SU-DHL-6 (cell line): ENCODE measurements around the gene ADRA2A.

Source experiments
- EZH2phosphoT487 ChIP-seq: fragments of 200-600 bp; sonication (generic), shearing (Covaris generic); conservative IDR thresholded peaks from 2 replicates; pipeline ENCODE4 v1.6.1; 2018; ENCODE audit warnings: mild to moderate bottlenecking, antibody characterized with exemption, low read length, moderate library complexity, mixed read lengths
- TF ChIP-seq, protein P1 (sequence below): fragments of 200-600 bp; sonication (generic); IDR thresholded peaks from one replicate; pipeline ENCODE4 v1.5.1; 2017; ENCODE audit warnings: antibody characterized with exemption, mild to moderate bottlenecking, low read length, moderate library complexity; ENCODE audit not compliant: insufficient read depth, poor library complexity, severe bottlenecking

DNA sequence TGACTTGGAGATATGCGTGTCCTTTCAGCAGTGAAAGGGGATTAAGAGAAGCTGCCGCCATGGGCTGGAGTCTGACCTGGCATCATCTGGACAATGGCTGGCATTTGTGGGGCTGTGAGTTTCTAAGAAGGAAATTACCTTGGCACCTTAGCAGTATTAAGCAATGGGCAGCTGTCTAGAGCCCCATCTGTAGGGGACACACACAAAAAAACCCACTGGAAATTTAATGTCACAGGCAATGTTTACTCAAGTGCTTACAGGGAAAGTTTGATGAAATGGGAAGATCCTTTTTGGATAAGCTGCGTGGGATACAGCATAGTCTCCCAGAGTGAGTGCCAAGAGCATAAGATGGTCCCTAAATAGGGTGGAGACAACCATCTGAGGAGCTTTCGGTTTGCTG is 25.0 kb downstream of the ADRA2A start:
- TF ChIP-seq, protein P1, sequence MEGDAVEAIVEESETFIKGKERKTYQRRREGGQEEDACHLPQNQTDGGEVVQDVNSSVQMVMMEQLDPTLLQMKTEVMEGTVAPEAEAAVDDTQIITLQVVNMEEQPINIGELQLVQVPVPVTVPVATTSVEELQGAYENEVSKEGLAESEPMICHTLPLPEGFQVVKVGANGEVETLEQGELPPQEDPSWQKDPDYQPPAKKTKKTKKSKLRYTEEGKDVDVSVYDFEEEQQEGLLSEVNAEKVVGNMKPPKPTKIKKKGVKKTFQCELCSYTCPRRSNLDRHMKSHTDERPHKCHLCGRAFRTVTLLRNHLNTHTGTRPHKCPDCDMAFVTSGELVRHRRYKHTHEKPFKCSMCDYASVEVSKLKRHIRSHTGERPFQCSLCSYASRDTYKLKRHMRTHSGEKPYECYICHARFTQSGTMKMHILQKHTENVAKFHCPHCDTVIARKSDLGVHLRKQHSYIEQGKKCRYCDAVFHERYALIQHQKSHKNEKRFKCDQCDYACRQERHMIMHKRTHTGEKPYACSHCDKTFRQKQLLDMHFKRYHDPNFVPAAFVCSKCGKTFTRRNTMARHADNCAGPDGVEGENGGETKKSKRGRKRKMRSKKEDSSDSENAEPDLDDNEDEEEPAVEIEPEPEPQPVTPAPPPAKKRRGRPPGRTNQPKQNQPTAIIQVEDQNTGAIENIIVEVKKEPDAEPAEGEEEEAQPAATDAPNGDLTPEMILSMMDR = no peak
- no peak for TF ChIP-seq EZH2phosphoT487
